GM23338 (cell line): ENCODE data around the gene CACNB3.

Source experiments
- CREB1 ChIP-seq: fragments of 250-450 bp; sonication (Bioruptor Pico); IDR thresholded peaks from 2 replicates; pipeline ENCODE4 v1.5.0; 2020; ENCODE audit warnings: low read depth, mild to moderate bottlenecking, moderate library complexity
- EZH2 ChIP-seq: fragments of 200-600 bp; sonication (generic); IDR thresholded peaks from one replicate; pipeline ENCODE4 v1.8.0; 2017; ENCODE audit warnings: antibody characterized with exemption, mild to moderate bottlenecking, low read depth; ENCODE audit not compliant: unreplicated experiment
- EZH2phosphoT487 ChIP-seq: fragments of 200-600 bp; sonication (generic); IDR thresholded peaks from one replicate; pipeline ENCODE4 v1.8.1; 2018; ENCODE audit warnings: antibody characterized with exemption; ENCODE audit not compliant: unreplicated experiment
- JUNB ChIP-seq: IDR thresholded peaks from one replicate; pipeline ENCODE4 v1.6.1; 2016; ENCODE audit warnings: antibody characterized with exemption; ENCODE audit not compliant: unreplicated experiment
- POLR2AphosphoS5 ChIP-seq: IDR thresholded peaks from 2 replicates; pipeline ENCODE4 v1.6.1; 2016; ENCODE audit warnings: antibody characterized with exemption, low read depth
- TF ChIP-seq, protein P1 (sequence below), 2 experiments: fragments of 200-600 bp in 1 of 2; sonication (generic) in 1 of 2; conservative IDR thresholded peaks; 2 replicates each; pipeline versions ENCODE4 v1.5.1 to v1.6.1; 2016 to 2017; ENCODE audit warnings: antibody characterized with exemption in 2 of 2, low read depth in 2 of 2, mild to moderate bottlenecking in 2 of 2, moderate library complexity in 1 of 2
- TF ChIP-seq, protein P2 (sequence below): IDR thresholded peaks from one replicate; pipeline ENCODE4 v1.6.1; 2018; ENCODE audit warnings: antibody characterized with exemption; ENCODE audit not compliant: unreplicated experiment
- TF ChIP-seq, protein P3 (sequence below): IDR thresholded peaks from 2 replicates; pipeline ENCODE4 v1.6.1; 2016; ENCODE audit warnings: antibody characterized with exemption

DNA sequence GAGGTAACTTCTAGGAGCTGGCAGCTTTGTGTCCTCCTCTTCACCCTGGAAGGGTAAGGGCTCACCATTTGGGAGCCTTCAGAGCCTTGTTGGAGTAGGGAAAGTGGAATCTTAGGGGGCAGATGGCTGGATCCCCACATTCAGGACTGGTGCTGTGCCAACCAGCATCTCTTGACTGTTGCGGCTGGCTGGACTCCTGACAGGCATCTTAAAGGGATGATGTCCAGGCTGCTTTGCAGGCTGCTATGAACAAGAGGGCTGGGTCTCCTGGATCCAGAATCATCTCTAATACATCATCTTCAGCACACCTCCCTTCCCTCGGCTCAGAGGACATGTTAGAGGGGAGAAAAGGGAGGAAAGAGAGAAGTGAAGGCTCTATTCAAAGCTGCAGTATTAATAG lies 4.4 kb downstream of the CACNB3 start:
- TF ChIP-seq, protein P1, sequence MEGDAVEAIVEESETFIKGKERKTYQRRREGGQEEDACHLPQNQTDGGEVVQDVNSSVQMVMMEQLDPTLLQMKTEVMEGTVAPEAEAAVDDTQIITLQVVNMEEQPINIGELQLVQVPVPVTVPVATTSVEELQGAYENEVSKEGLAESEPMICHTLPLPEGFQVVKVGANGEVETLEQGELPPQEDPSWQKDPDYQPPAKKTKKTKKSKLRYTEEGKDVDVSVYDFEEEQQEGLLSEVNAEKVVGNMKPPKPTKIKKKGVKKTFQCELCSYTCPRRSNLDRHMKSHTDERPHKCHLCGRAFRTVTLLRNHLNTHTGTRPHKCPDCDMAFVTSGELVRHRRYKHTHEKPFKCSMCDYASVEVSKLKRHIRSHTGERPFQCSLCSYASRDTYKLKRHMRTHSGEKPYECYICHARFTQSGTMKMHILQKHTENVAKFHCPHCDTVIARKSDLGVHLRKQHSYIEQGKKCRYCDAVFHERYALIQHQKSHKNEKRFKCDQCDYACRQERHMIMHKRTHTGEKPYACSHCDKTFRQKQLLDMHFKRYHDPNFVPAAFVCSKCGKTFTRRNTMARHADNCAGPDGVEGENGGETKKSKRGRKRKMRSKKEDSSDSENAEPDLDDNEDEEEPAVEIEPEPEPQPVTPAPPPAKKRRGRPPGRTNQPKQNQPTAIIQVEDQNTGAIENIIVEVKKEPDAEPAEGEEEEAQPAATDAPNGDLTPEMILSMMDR (conservative IDR thresholded peaks at IDR 0.05; ENCODE audit: low read depth in 2 of 2) = no peak
- TF ChIP-seq JUNB (no peak), POLR2AphosphoS5 (no peak), EZH2 (no peak), CREB1 (CRISPR knock-in tag) (no peak), EZH2phosphoT487 (no peak)
- TF ChIP-seq, protein P2, sequence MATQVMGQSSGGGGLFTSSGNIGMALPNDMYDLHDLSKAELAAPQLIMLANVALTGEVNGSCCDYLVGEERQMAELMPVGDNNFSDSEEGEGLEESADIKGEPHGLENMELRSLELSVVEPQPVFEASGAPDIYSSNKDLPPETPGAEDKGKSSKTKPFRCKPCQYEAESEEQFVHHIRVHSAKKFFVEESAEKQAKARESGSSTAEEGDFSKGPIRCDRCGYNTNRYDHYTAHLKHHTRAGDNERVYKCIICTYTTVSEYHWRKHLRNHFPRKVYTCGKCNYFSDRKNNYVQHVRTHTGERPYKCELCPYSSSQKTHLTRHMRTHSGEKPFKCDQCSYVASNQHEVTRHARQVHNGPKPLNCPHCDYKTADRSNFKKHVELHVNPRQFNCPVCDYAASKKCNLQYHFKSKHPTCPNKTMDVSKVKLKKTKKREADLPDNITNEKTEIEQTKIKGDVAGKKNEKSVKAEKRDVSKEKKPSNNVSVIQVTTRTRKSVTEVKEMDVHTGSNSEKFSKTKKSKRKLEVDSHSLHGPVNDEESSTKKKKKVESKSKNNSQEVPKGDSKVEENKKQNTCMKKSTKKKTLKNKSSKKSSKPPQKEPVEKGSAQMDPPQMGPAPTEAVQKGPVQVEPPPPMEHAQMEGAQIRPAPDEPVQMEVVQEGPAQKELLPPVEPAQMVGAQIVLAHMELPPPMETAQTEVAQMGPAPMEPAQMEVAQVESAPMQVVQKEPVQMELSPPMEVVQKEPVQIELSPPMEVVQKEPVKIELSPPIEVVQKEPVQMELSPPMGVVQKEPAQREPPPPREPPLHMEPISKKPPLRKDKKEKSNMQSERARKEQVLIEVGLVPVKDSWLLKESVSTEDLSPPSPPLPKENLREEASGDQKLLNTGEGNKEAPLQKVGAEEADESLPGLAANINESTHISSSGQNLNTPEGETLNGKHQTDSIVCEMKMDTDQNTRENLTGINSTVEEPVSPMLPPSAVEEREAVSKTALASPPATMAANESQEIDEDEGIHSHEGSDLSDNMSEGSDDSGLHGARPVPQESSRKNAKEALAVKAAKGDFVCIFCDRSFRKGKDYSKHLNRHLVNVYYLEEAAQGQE = no peak
- TF ChIP-seq, protein P3, sequence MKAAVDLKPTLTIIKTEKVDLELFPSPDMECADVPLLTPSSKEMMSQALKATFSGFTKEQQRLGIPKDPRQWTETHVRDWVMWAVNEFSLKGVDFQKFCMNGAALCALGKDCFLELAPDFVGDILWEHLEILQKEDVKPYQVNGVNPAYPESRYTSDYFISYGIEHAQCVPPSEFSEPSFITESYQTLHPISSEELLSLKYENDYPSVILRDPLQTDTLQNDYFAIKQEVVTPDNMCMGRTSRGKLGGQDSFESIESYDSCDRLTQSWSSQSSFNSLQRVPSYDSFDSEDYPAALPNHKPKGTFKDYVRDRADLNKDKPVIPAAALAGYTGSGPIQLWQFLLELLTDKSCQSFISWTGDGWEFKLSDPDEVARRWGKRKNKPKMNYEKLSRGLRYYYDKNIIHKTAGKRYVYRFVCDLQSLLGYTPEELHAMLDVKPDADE = no peak
